Kidney (tissue), 14 donors: ENCODE data around the gene CMSS1. TPM values are rescaled to one million over a fixed set of nuclear protein-coding genes. Genes with fewer than 3 reads are reported as not detected.
A peak's percentile ranks its signal among the peaks of the same experiment; 100 is the strongest.

Experiments used
- DNase-seq, 5 donors: peaks; one replicate each; pipeline ENCODE4 v3.0.0-alpha.2; 2013 to 2020
- FAIRE-seq: peaks from 2 replicates; lab custom pipeline; 2012; peaks lifted over from hg19 to GRCh38; lab: Jason Lieb, UNC
- H3K27ac ChIP-seq, 2 donors: one replicate each; pipeline ENCODE4 v1.7.0; 2013; ENCODE audit warnings: low read depth in 2 of 2, low read length in 2 of 2, inconsistent platforms in 1 of 2
- H3K27me3 ChIP-seq: one replicate; pipeline ENCODE4 v1.7.1; 2013; ENCODE audit warnings: low read length, inconsistent platforms; ENCODE audit not compliant: control insufficient read depth, insufficient read depth
- H3K36me3 ChIP-seq, 3 donors: one replicate each; pipeline versions ENCODE4 v1.7.0 to v1.7.1; 2013; ENCODE audit warnings: low read length in 3 of 3, control low read depth in 1 of 3, inconsistent platforms in 1 of 3; ENCODE audit not compliant: insufficient read depth in 3 of 3, control insufficient read depth in 2 of 3
- H3K4me1 ChIP-seq, 3 donors: one replicate each; pipeline versions ENCODE4 v1.7.0 to v1.7.1; 2013; ENCODE audit warnings: low read length in 3 of 3, inconsistent platforms in 1 of 3, low read depth in 1 of 3; ENCODE audit not compliant: control insufficient read depth in 2 of 3, insufficient read depth in 2 of 3
- H3K4me3 ChIP-seq, 3 donors: one replicate each; pipeline versions ENCODE4 v1.7.0 to v1.8.1; 2013; ENCODE audit warnings: low read length in 3 of 3, control low read depth in 1 of 3, inconsistent platforms in 1 of 3
- H3K9ac ChIP-seq, 3 donors: one replicate each; pipeline versions ENCODE4 v1.7.0 to v1.7.1; 2013; ENCODE audit warnings: low read length in 3 of 3, control low read depth in 1 of 3, inconsistent platforms in 1 of 3
- H3K9me3 ChIP-seq, 3 donors: one replicate each; pipeline versions ENCODE4 v1.7.0 to v1.7.1; 2013; ENCODE audit warnings: low read length in 3 of 3, control low read depth in 1 of 3, inconsistent platforms in 1 of 3; ENCODE audit not compliant: control insufficient read depth in 2 of 3, insufficient read depth in 1 of 3
- intact Hi-C: fragments of 100-400 bp; cut with DNase I; formaldehyde crosslinking; loops from one replicate; pipeline ENCODE4 v1.11.1; 2022
- polyA plus RNA-seq: library from polyadenylated mRNA; stranded (reverse); fragments of 350-450 nt; fragmentation: Illumina TruSeq; extraction: RNeasy Lipid Tissue Mini Kit (QIAGEN cat#74804); gene quantifications from one replicate; pipeline ENCODE4 v1.2.3, GENCODE V29; 2014; ENCODE audit warnings: low read depth, low replicate concordance; ENCODE audit not compliant: insufficient read depth
- total RNA-seq: library from RNA; stranded (reverse); fragmentation: NEBNext Ultra II Directional; extraction: Animal tissue kit (Norgen Biotek cat#: 25700); gene quantifications from one replicate; pipeline ENCODE4 v1.2.1, GENCODE V29; 2021
- TF ChIP-seq, protein P1 (sequence below): IDR thresholded peaks from 3 replicates; pipeline ENCODE4 v1.5.1; 2012; ENCODE audit warnings: mild to moderate bottlenecking, moderate library complexity, borderline replicate concordance; ENCODE audit not compliant: insufficient read depth; ENCODE audit errors: extremely low read depth
- donor health status: control.
- donor health status: control.
- donor health status: control.
- donor health status: control.
- donor health status: control.
- donor health status: DM: yes; HTN: yes; CAD: no.
- donor health status: Normal renal cell carcinoma (clear cell type).

The CMSS1 gene
- total and polyA plus RNA-seq, 2 donors from 2014 or later = 26.4 to 27.0 TPM

DNA sequence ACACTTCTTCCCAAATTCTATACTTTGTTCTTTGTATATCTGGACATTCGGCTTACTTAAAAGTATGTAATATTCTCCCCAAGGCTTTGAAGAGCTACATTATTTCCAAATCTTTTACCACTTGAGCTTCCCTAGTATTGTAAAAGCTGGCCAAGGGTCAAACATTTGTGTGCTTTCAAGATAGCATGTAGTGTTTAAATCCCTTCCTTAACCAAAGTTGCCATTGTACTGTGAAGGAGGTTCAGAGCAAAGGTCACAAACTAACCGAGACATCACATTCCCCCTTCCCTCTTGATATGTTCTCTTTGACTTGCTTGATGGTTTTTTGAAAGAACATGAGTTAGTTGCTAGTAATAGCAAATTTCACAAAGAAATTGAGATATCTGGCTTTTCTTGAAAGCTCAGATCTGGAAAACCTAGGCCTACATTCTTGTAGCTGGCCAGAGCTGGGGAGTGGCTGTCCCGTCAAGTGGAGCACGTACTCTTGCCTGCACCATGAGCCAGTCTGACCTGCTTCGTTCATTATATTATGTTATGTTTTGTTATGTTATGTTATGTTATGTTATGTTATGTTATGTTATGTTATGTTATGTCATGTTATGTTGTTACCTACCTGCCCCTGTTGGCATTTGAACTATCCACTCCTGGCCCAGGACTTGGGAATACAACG is 236.4 kb downstream of the CMSS1 start:
- intact Hi-C loops = no loop called here
- FAIRE-seq (no peak), DNase-seq (no peak)

DNA sequence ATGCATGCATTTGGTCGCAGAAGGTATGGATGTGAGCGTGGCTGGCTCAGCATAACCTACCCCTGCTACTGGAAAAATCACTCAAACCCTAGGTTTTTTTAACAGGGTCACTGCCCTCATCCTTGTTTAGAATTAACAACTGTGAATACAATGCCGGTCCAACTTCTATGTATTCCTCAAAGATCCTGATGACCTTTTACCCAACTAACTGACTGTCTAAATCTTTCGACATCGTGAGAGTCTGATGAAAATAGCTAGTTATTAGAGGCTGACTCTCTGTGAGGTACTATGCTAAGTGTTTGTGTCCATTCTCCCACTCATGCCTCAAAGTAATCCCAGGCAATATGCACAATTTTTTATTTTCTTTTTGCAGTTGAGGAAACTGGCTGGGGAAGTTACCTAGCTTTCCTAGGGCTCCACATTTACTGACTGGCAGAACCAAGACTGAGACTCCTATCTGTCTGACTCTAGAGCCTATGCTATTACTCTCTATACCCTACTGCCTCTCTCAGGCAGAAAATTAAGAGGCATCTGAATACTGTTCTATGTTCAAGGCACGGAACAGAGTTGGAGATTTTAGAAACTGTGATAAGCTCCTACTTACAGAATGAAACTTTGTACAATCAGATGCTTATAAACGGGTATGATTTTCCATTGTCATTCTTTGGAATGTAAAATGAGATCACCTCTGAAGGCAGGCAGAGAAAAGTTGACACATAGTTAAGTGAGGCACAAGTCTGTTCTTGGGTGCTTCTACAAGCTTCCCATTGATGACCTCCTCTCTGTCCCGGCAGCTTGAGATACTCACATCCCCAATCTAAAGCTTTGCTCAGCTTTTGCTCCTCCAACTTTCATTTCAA is 240.3 kb downstream of the CMSS1 start:
- H3K4me1 ChIP-seq = no peaks in the 10 kb centered on the region
- no peaks in the 10 kb centered on the region for H3K36me3 ChIP-seq
- no peaks in the 10 kb centered on the region for H3K9me3 ChIP-seq
- no peaks in the 10 kb centered on the region for H3K27me3 ChIP-seq
- intact Hi-C loops = no loop called here
- TF ChIP-seq, protein P1, sequence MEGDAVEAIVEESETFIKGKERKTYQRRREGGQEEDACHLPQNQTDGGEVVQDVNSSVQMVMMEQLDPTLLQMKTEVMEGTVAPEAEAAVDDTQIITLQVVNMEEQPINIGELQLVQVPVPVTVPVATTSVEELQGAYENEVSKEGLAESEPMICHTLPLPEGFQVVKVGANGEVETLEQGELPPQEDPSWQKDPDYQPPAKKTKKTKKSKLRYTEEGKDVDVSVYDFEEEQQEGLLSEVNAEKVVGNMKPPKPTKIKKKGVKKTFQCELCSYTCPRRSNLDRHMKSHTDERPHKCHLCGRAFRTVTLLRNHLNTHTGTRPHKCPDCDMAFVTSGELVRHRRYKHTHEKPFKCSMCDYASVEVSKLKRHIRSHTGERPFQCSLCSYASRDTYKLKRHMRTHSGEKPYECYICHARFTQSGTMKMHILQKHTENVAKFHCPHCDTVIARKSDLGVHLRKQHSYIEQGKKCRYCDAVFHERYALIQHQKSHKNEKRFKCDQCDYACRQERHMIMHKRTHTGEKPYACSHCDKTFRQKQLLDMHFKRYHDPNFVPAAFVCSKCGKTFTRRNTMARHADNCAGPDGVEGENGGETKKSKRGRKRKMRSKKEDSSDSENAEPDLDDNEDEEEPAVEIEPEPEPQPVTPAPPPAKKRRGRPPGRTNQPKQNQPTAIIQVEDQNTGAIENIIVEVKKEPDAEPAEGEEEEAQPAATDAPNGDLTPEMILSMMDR = peak; percentile 12
- H3K27ac ChIP-seq = no peak overlapping the region
- no peak overlapping the region for H3K4me3 ChIP-seq
- no peak for FAIRE-seq
- H3K9ac ChIP-seq = no peak overlapping the region
- DNase-seq = no peak

More for the DNA sequence above, 236.4 kb downstream of the CMSS1 start:
- no peak overlapping the region for H3K9ac ChIP-seq
- no peaks in the 10 kb centered on the region for H3K4me1 ChIP-seq
- no peak overlapping the region for H3K4me3 ChIP-seq
- no peaks in the 10 kb centered on the region for H3K36me3 ChIP-seq
- H3K27ac ChIP-seq = no peak overlapping the region
- TF ChIP-seq, protein P1 = no peak
- H3K9me3 ChIP-seq = no peaks in the 10 kb centered on the region
- H3K27me3 ChIP-seq = no peaks in the 10 kb centered on the region

DNA sequence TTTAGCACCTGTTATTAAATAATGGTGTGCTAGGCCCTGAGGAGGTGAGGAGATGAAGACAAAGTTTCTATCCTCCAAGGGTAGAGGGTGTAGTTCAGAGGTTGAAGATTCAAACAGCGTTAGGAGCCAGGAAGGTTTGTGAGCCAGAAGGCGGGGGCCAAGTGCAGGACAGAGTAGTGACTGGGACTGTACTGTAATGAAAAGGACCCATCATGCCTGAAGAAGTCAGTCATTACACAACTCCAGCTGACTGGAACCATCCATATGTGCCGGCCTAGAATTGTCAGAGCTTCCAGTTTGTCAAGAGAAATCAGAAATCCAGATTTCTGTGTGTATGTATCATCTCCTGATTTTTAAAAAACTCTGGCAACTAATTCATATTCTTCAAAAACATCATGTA is 241.8 kb downstream of the CMSS1 start:
- H3K27ac ChIP-seq = no peak overlapping the region
- intact Hi-C loops = no loop called here
- no peak overlapping the region for H3K4me3 ChIP-seq
- TF ChIP-seq, protein P1 = no peak
- H3K4me1 ChIP-seq = no peaks in the 10 kb centered on the region
- H3K36me3 ChIP-seq = no peaks in the 10 kb centered on the region
- FAIRE-seq (no peak), DNase-seq (no peak)
- H3K9ac ChIP-seq = no peak overlapping the region
- H3K9me3 ChIP-seq = no peaks in the 10 kb centered on the region
- H3K27me3 ChIP-seq = no peaks in the 10 kb centered on the region
